CD8-positive, alpha-beta memory T cell (primary cell): ENCODE data around the gene DDX52. TPM values are rescaled to one million over a fixed set of nuclear protein-coding genes. Genes with fewer than 3 reads are reported as not detected.
"Not testable (repeated sequence)": the region's sequence is repeated elsewhere in the genome, so short reads cannot be mapped to it uniquely, and the experiment has no call there.

ENCODE experiments used
- CTCF ChIA-PET: fragments of 350-600 bp; sonication (Branson Sonifier 250); formaldehyde crosslinking; loops from one replicate; lab custom pipeline; 2021; ENCODE audit warnings: antibody characterized with exemption; lab: Charles Lee
- POLR2A ChIA-PET: fragments of 350-600 bp; sonication (Branson Sonifier 250); formaldehyde crosslinking; loops from one replicate; lab custom pipeline; 2021; ENCODE audit warnings: antibody characterized with exemption; lab: Charles Lee
- DNase-seq, 5 donors: peaks; one replicate each; pipeline versions ENCODE4 v3.0.0 to v3.0.0-alpha.2; 2020 to 2022; ENCODE audit warnings: mixed read lengths in 1 of 5
- H3K27ac ChIP-seq: one replicate; pipeline ENCODE4 v1.7.0; 2013; ENCODE audit warnings: low read depth, mild to moderate bottlenecking, low read length, moderate library complexity
- H3K27me3 ChIP-seq: 2 replicates; pipeline ENCODE4 v1.7.0; 2013; ENCODE audit warnings: low read length, mild to moderate bottlenecking; ENCODE audit not compliant: insufficient read depth, poor library complexity, severe bottlenecking
- H3K36me3 ChIP-seq: 2 replicates; pipeline ENCODE4 v1.7.0; 2013; ENCODE audit warnings: mild to moderate bottlenecking, low read length, moderate library complexity; ENCODE audit not compliant: insufficient read depth
- H3K4me1 ChIP-seq: 2 replicates; pipeline ENCODE4 v1.7.0; 2013; ENCODE audit warnings: mild to moderate bottlenecking, low read length, moderate library complexity; ENCODE audit not compliant: insufficient read depth
- H3K4me3 ChIP-seq: 2 replicates; pipeline ENCODE4 v1.7.0; 2013; ENCODE audit warnings: mild to moderate bottlenecking, low read length
- H3K9me3 ChIP-seq: 2 replicates; pipeline ENCODE4 v1.7.0; 2013; ENCODE audit warnings: mild to moderate bottlenecking, low read length
- H3K27ac Mint-ChIP-seq, 8 donors: one replicate each; pipeline ENCODE4 v1.8.0; 2020 to 2021; ENCODE audit warnings: mixed read lengths in 8 of 8, mild to moderate bottlenecking in 6 of 8, inconsistent platforms in 3 of 8, moderate library complexity in 3 of 8
- H3K27me3 Mint-ChIP-seq, 2 donors: one replicate each; pipeline ENCODE4 v1.8.0; 2020 to 2021; ENCODE audit warnings: mixed read lengths in 2 of 2, mild to moderate bottlenecking in 1 of 2, moderate library complexity in 1 of 2
- H3K36me3 Mint-ChIP-seq, 3 donors: one replicate each; pipeline ENCODE4 v1.8.0; 2020 to 2021; ENCODE audit warnings: mixed read lengths in 3 of 3, inconsistent platforms in 1 of 3, mild to moderate bottlenecking in 1 of 3
- H3K4me1 Mint-ChIP-seq, 3 donors: one replicate each; pipeline ENCODE4 v1.8.0; 2020 to 2021; ENCODE audit warnings: mixed read lengths in 3 of 3, inconsistent platforms in 1 of 3, mild to moderate bottlenecking in 1 of 3
- H3K4me3 Mint-ChIP-seq, 7 donors: one replicate each; pipeline ENCODE4 v1.8.0; 2020 to 2021; ENCODE audit warnings: mixed read lengths in 7 of 7, mild to moderate bottlenecking in 6 of 7, moderate library complexity in 4 of 7, inconsistent platforms in 2 of 7
- H3K9me3 Mint-ChIP-seq, 5 donors: one replicate each; pipeline ENCODE4 v1.8.0; 2020 to 2022; ENCODE audit warnings: mixed read lengths in 5 of 5, mild to moderate bottlenecking in 3 of 5, moderate library complexity in 2 of 5, inconsistent platforms in 1 of 5
- polyA plus RNA-seq: library from polyadenylated mRNA; unstranded; fragments of 300-500 nt; fragmentation: Illumina TruSeq; gene quantifications from one replicate; pipeline ENCODE4 v1.2.3, GENCODE V29; 2021
- total RNA-seq, 2 experiments: library from RNA; stranded (reverse); gene quantifications; one replicate each; pipeline ENCODE4 v1.2.3, GENCODE V29; 2021

Gene DDX52
- total RNA-seq = 10 to 100 TPM; 36.0 to 41.0 TPM
- polyA plus RNA-seq = 14.7 TPM

GRCh38 chr17:37643118-37643766 lies at the start of gene DDX52:
DDX52 (minus strand) TSS chr17:37643446; CDS start chr17:37643420, 26 bp downstream.
- H3K36me3 ChIP-seq = no peaks in the 10 kb centered on the region
- peak; percentile 82 to 94 (median 84) for DNase-seq
- H3K9me3 ChIP-seq = no peaks in the 10 kb centered on the region
- CTCF ChIA-PET = interaction anchor here (0.5 to 1.5 kb wide), 2 partner anchors 34 to 49 kb away, joined by 3 to 4 read pairs; partner anchors contain the start of gene SYNRG
- H3K36me3 Mint-ChIP-seq = peaks cover 8 to 35% (median 9%) of the 10 kb centered on the region in 3 donors
- H3K27ac Mint-ChIP-seq = peak within 1 kb of the TSS; percentile 88 to 97 (median 94)
- POLR2A ChIA-PET = no interaction called here
- peaks cover 3% of the 10 kb centered on the region for H3K27me3 ChIP-seq
- peak within 1 kb of the TSS; percentile 93 to 98 (median 95) for H3K4me3 Mint-ChIP-seq
- H3K9me3 Mint-ChIP-seq = no peaks in the 10 kb centered on the region
- H3K4me1 ChIP-seq = peaks cover 13% of the 10 kb centered on the region
- H3K27ac ChIP-seq = peak within 1 kb of the TSS; percentile 75
- H3K4me3 ChIP-seq = peak within 1 kb of the TSS; percentile 64
- peaks cover 9 to 35% of the 10 kb centered on the region in 2 donors for H3K27me3 Mint-ChIP-seq
- H3K4me1 Mint-ChIP-seq = peaks cover 32 to 55% (median 51%) of the 10 kb centered on the region in 3 donors

- Histone ChIP-seq H3K9me3 (no peaks in the 10 kb centered on the region), H3K36me3 (no peaks in the 10 kb centered on the region), H3K27ac (no peak overlapping the region), H3K4me3 (no peak overlapping the region), H3K27me3 (no peaks in the 10 kb centered on the region), H3K4me1 (no peaks in the 10 kb centered on the region)
- CTCF ChIA-PET = no interaction called here
- H3K36me3 Mint-ChIP-seq = peaks cover 0 to 5% (median 0%) of the 10 kb centered on the region in 3 donors
- no peaks in the 10 kb centered on the region for H3K4me1 Mint-ChIP-seq
- DNase-seq = no peak
- POLR2A ChIA-PET = interaction anchor here (0.5 kb wide), 1 partner anchor 16 kb away, joined by 4 read pairs; no protein-coding TSS in a partner anchor
- H3K27me3 Mint-ChIP-seq = peaks cover 7 to 10% of the 10 kb centered on the region in 2 donors
- H3K27ac Mint-ChIP-seq = peak overlapping the region in 1 of 8 donors; percentile 19
- H3K4me3 Mint-ChIP-seq = no peak overlapping the region
- H3K9me3 Mint-ChIP-seq = peaks cover 0 to 4% (median 0%) of the 10 kb centered on the region in 5 donors
Measured at GRCh38 chr17:37691807-37692206, 48.6 kb upstream of the DDX52 start.

- no peak for DNase-seq
- Histone ChIP-seq H3K27me3 (no peaks in the 10 kb centered on the region), H3K27ac (no peak overlapping the region), H3K9me3 (no peaks in the 10 kb centered on the region), H3K36me3 (no peaks in the 10 kb centered on the region), H3K4me1 (no peaks in the 10 kb centered on the region), H3K4me3 (no peak overlapping the region)
- no peaks in the 10 kb centered on the region for H3K9me3 Mint-ChIP-seq
- ChIA-PET POLR2A (no interaction called here), CTCF (interaction anchor here (1.2 kb wide), 1 partner anchor 14 kb away, joined by 3 read pairs; no protein-coding TSS in a partner anchor)
- H3K4me1 Mint-ChIP-seq = no peaks in the 10 kb centered on the region
- peaks cover 0 to under 1% (median 0%) of the 10 kb centered on the region in 3 donors for H3K36me3 Mint-ChIP-seq
- no peak overlapping the region for H3K4me3 Mint-ChIP-seq
- no peak overlapping the region for H3K27ac Mint-ChIP-seq
- H3K27me3 Mint-ChIP-seq = peaks cover 3 to 6% of the 10 kb centered on the region in 2 donors
Measured at GRCh38 chr17:37689317-37689716, 46.1 kb upstream of the DDX52 start.

- Histone ChIP-seq H3K36me3 (no peaks in the 10 kb centered on the region), H3K27ac (no peak overlapping the region), H3K27me3 (no peaks in the 10 kb centered on the region), H3K9me3 (no peaks in the 10 kb centered on the region), H3K4me3 (no peak overlapping the region), H3K4me1 (no peaks in the 10 kb centered on the region)
- Mint-ChIP-seq H3K36me3 (peaks cover 0 to 2% (median 0%) of the 10 kb centered on the region in 3 donors), H3K4me1 (peaks cover 3 to 7% (median 4%) of the 10 kb centered on the region in 3 donors), H3K9me3 (peaks cover 0 to under 1% (median 0%) of the 10 kb centered on the region in 5 donors), H3K4me3 (no peak overlapping the region), H3K27me3 (peaks cover 2 to 9% of the 10 kb centered on the region in 2 donors), H3K27ac (no peak overlapping the region)
- CTCF ChIA-PET = no interaction called here
- POLR2A ChIA-PET = no interaction called here
- DNase-seq = peak in 1 of 5 donors; percentile 5
Measured at GRCh38 chr17:37683454-37683984, 40.3 kb upstream of the DDX52 start.

DNA sequence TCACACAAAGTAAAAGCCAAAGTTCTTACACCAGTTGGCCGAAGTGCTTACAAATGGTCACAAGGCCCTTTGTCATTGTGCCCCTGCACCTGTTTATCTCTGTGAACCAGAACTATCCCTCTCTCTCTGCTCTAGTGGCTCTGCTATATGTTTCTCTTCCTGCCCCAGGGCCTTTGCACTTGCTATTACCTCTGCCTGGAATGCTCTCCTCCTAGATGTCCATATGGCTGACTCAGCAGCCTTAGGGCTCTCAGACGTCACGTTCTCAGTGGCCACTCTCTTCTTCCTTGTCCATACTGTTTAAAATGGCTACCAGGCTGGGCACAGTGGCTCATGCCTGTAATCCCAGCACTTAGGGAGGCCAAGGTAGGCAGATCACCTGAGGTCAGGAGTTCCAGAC lies 38.8 kb upstream of the DDX52 start:
- peaks cover 2 to 18% of the 10 kb centered on the region in 2 donors for H3K27me3 Mint-ChIP-seq
- DNase-seq = no peak
- ChIA-PET CTCF (no interaction called here), POLR2A (no interaction called here)
- Histone ChIP-seq H3K4me3 (no peak overlapping the region), H3K36me3 (no peaks in the 10 kb centered on the region), H3K27ac (no peak overlapping the region), H3K27me3 (no peaks in the 10 kb centered on the region), H3K4me1 (no peaks in the 10 kb centered on the region), H3K9me3 (no peaks in the 10 kb centered on the region)
- peaks cover 3 to 7% (median 4%) of the 10 kb centered on the region in 3 donors for H3K4me1 Mint-ChIP-seq
- no peak overlapping the region for H3K4me3 Mint-ChIP-seq
- no peak overlapping the region for H3K27ac Mint-ChIP-seq
- peaks cover 0 to 4% (median 2%) of the 10 kb centered on the region in 5 donors for H3K9me3 Mint-ChIP-seq
- peaks cover 0 to 10% (median 0%) of the 10 kb centered on the region in 3 donors for H3K36me3 Mint-ChIP-seq

- H3K27ac Mint-ChIP-seq, CTCF ChIA-PET, H3K9me3 ChIP-seq, H3K9me3 Mint-ChIP-seq, H3K4me1 Mint-ChIP-seq, H3K36me3 Mint-ChIP-seq, H3K27me3 ChIP-seq, H3K4me1 ChIP-seq, DNase-seq, POLR2A ChIA-PET, H3K4me3 ChIP-seq, H3K4me3 Mint-ChIP-seq, H3K27ac ChIP-seq, H3K36me3 ChIP-seq: not testable (repeated sequence)
- peaks cover 9 to 32% of the 10 kb centered on the region in 2 donors for H3K27me3 Mint-ChIP-seq
Measured at GRCh38 chr17:37679995-37680394, 36.7 kb upstream of the DDX52 start.

GRCh38 chr17:37678036-37678435 lies 34.8 kb upstream of the DDX52 start:
- H3K9me3 Mint-ChIP-seq = peaks cover 0 to 4% (median 2%) of the 10 kb centered on the region in 5 donors
- no peaks in the 10 kb centered on the region for H3K4me1 ChIP-seq

DNA sequence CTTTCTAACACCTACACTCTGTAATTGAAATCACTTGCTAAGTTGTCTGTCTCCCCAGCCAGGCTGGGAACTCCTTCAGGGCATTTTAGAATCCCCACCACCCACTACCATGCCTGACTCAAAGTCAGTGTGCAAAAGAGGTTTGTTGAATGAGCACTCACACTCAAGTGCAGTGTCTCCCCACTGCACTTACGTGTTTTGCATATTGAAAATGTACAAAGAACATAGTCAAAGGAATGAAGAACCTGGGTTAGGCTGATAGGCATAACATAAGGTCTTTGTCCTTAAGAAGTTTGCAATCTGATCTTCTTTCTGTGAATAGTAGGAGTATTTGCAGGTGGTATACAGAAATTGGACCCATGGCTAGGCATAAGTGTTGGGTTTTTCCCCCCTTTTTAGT lies 33.8 kb upstream of the DDX52 start:
- H3K27me3 ChIP-seq = no peaks in the 10 kb centered on the region
- Mint-ChIP-seq H3K9me3 (peaks cover 0 to 4% (median 2%) of the 10 kb centered on the region in 5 donors), H3K27ac (no peak overlapping the region), H3K27me3 (peaks cover 9 to 37% of the 10 kb centered on the region in 2 donors), H3K4me1 (no peaks in the 10 kb centered on the region), H3K36me3 (peaks cover 0 to 10% (median 0%) of the 10 kb centered on the region in 3 donors), H3K4me3 (no peak overlapping the region)
- H3K9me3 ChIP-seq = no peaks in the 10 kb centered on the region
- POLR2A ChIA-PET = no interaction called here
- CTCF ChIA-PET = no interaction called here
- no peak overlapping the region for H3K27ac ChIP-seq
- no peaks in the 10 kb centered on the region for H3K4me1 ChIP-seq
- no peak overlapping the region for H3K4me3 ChIP-seq
- H3K36me3 ChIP-seq = no peaks in the 10 kb centered on the region
- DNase-seq = no peak

More at GRCh38 chr17:37678036-37678435, 34.8 kb upstream of the DDX52 start:
- no peak for DNase-seq
- Histone ChIP-seq H3K27me3 (no peaks in the 10 kb centered on the region), H3K4me3 (no peak overlapping the region), H3K27ac (no peak overlapping the region), H3K9me3 (no peaks in the 10 kb centered on the region), H3K36me3 (no peaks in the 10 kb centered on the region)
- peaks cover 0 to 10% (median 0%) of the 10 kb centered on the region in 3 donors for H3K36me3 Mint-ChIP-seq
- ChIA-PET POLR2A (no interaction called here), CTCF (no interaction called here)
- peaks cover 9 to 37% of the 10 kb centered on the region in 2 donors for H3K27me3 Mint-ChIP-seq
- H3K4me3 Mint-ChIP-seq = no peak overlapping the region
- peaks cover 0 to 1% (median 0%) of the 10 kb centered on the region in 3 donors for H3K4me1 Mint-ChIP-seq
- no peak overlapping the region for H3K27ac Mint-ChIP-seq
